Loucy (cell line): ENCODE data around the gene TOP3A.

Source experiments
- EZH2phosphoT487 ChIP-seq: fragments of 200-600 bp; IDR thresholded peaks from 2 replicates; pipeline ENCODE4 v1.6.1; 2018; ENCODE audit warnings: antibody characterized with exemption, mild to moderate bottlenecking, moderate library complexity, borderline replicate concordance
- TF ChIP-seq, protein P1 (sequence below): fragments of 200-600 bp; sonication (generic); conservative IDR thresholded peaks from 2 replicates; pipeline ENCODE4 v1.5.1; 2014; ENCODE audit warnings: mild to moderate bottlenecking, antibody characterized with exemption, low read length

DNA sequence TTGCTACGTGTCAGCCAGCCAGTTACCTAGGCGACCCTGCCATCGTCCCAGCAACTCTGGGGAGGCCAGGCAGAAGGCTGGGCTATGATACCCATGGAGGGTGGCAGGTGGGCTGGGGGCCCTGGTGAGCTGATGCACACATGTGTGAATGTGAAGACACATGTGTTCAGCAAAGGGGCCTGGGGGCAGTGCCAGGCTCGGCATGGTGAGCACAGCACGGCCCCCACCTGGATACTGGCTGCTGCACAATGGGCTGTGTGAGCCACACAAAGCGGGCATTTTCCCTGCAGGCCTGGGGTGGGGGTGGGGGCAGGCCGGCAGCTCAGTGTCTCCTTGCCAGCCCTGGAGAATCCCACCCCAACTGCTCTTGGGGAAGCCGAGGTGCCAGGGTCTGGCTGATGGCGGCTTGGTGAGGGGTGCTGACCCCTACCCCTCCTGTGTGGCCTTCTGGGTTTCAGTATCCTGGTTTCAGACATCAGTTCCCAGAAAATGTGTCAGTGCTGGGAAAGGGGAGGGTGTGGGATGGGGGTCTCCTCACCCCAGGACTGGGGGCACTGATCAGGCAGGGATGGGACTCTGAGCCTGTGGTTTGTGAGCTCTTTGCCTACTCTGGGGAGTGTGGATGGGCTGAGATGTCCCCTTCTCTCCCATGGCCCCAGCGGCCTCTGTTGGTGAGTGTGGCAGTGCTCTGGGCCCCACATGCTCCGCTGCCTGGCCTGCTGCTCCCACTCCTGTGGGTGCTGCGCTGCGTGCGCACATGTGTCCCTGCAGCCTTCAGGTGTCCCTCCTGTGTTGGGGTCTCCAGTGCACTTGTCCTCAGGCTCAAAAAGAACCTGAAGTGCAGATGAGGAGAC is 84.3 kb downstream of the TOP3A start:
- TF ChIP-seq, protein P1, sequence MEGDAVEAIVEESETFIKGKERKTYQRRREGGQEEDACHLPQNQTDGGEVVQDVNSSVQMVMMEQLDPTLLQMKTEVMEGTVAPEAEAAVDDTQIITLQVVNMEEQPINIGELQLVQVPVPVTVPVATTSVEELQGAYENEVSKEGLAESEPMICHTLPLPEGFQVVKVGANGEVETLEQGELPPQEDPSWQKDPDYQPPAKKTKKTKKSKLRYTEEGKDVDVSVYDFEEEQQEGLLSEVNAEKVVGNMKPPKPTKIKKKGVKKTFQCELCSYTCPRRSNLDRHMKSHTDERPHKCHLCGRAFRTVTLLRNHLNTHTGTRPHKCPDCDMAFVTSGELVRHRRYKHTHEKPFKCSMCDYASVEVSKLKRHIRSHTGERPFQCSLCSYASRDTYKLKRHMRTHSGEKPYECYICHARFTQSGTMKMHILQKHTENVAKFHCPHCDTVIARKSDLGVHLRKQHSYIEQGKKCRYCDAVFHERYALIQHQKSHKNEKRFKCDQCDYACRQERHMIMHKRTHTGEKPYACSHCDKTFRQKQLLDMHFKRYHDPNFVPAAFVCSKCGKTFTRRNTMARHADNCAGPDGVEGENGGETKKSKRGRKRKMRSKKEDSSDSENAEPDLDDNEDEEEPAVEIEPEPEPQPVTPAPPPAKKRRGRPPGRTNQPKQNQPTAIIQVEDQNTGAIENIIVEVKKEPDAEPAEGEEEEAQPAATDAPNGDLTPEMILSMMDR: no peak
- no peak for TF ChIP-seq EZH2phosphoT487
